NCI-H1694 treated with DMSO at 0.1 percent for 48 hours (cell line): Measurements from ENCODE around the gene GABRB1.

ENCODE experiments used
- DNase-seq: peaks from one replicate; lab custom pipeline; 2025; lab: John Stamatoyannopoulos, UW

Gene GABRB1

GRCh38 chr4:47386561-47387235 lies 355.3 kb downstream of the GABRB1 start:
- no peak for DNase-seq

- no peak for DNase-seq
Measured at GRCh38 chr4:47390428-47391125, 359.2 kb downstream of the GABRB1 start.

- DNase-seq = no peak
Measured at GRCh38 chr4:47391256-47391655, 359.9 kb downstream of the GABRB1 start.

- no peak for DNase-seq
Measured at GRCh38 chr4:47406408-47406807, 375.0 kb downstream of the GABRB1 start.

GRCh38 chr4:47410271-47410670 lies 378.9 kb downstream of the GABRB1 start:
- DNase-seq = no peak

- DNase-seq = no peak
Measured at GRCh38 chr4:47413521-47413920, 382.2 kb downstream of the GABRB1 start.

GRCh38 chr4:47415719-47416118 lies 384.4 kb downstream of the GABRB1 start:
- no peak for DNase-seq

- no peak for DNase-seq
Measured at GRCh38 chr4:47418147-47418546, 386.8 kb downstream of the GABRB1 start.

GRCh38 chr4:47419296-47419695 lies 387.9 kb downstream of the GABRB1 start:
- DNase-seq = no peak

GRCh38 chr4:47425628-47426027 lies 394.3 kb downstream of the GABRB1 start:
- DNase-seq = no peak

- DNase-seq = no peak
Measured at GRCh38 chr4:47427935-47428334, 396.6 kb downstream of the GABRB1 start.

GRCh38 chr4:47432749-47433148 lies 401.4 kb downstream of the GABRB1 start:
- no peak for DNase-seq

GRCh38 chr4:47434931-47435330 lies 403.6 kb downstream of the GABRB1 start:
- no peak for DNase-seq

GRCh38 chr4:47442980-47443379 lies 411.6 kb downstream of the GABRB1 start:
- DNase-seq = no peak

- no peak for DNase-seq
Measured at GRCh38 chr4:47444031-47444430, 412.7 kb downstream of the GABRB1 start.

GRCh38 chr4:47451657-47452056 lies 420.3 kb downstream of the GABRB1 start:
- DNase-seq = no peak

GRCh38 chr4:47462799-47463234 lies 431.4 kb downstream of the GABRB1 start:
- DNase-seq = no peak

GRCh38 chr4:47463235-47463956 lies 432.0 kb downstream of the GABRB1 start, which contains the start of gene COMMD8:
Gene COMMD8 (minus strand): TSS chr4:47463702. CDS start chr4:47463651, 51 bp downstream.
- DNase-seq = peak; percentile 73

GRCh38 chr4:47465004-47465403 lies 433.6 kb downstream of the GABRB1 start:
- no peak for DNase-seq

- no peak for DNase-seq
Measured at GRCh38 chr4:47466056-47466785, 434.9 kb downstream of the GABRB1 start.

GRCh38 chr4:47468706-47469365 lies 437.5 kb downstream of the GABRB1 start:
- no peak for DNase-seq

GRCh38 chr4:47469951-47470350 lies 438.6 kb downstream of the GABRB1 start:
- DNase-seq = no peak
